HG02571 (cell line): ENCODE results near the gene SHTN1.

Experiments
- ATAC-seq: cut with Tn5 transposase; IDR thresholded peaks from one replicate; pipeline ENCODE4 v1.9.1; 2021; ENCODE audit warnings: mild to moderate bottlenecking, moderate library complexity; ENCODE audit not compliant: unreplicated experiment

SHTN1 gene

GRCh38 chr10:117005026-117005526 lies at the start of gene SHTN1:
TSS of gene SHTN1 (minus strand) at chr10:117005187. CDS start at chr10:117005079, 108 bp downstream.
- ATAC-seq = peak; percentile 52

GRCh38 chr10:117053482-117053881 lies 48.5 kb upstream of the SHTN1 start:
- no peak for ATAC-seq

GRCh38 chr10:117047947-117048346 lies 43.0 kb upstream of the SHTN1 start:
- ATAC-seq = no peak

- ATAC-seq = no peak
These were observed 11.3 kb upstream of the SHTN1 start for GRCh38 chr10:117016266-117016665.

GRCh38 chr10:117014835-117015234 lies 9.8 kb upstream of the SHTN1 start:
- no peak for ATAC-seq

- ATAC-seq = no peak
These were observed 2.1 kb upstream of the SHTN1 start for GRCh38 chr10:117007080-117007479.

- ATAC-seq = no peak
These were observed 604 bp upstream of the SHTN1 start for GRCh38 chr10:117005527-117006055.

- peak; percentile 57 for ATAC-seq
These were observed 561 bp downstream of the SHTN1 start for GRCh38 chr10:117004227-117005025.

- ATAC-seq = no peak
These were observed 1.7 kb downstream of the SHTN1 start for GRCh38 chr10:117003336-117003735.

- no peak for ATAC-seq
These were observed 2.8 kb downstream of the SHTN1 start for GRCh38 chr10:117002206-117002605.

- ATAC-seq = no peak
These were observed 3.8 kb downstream of the SHTN1 start for GRCh38 chr10:117001144-117001543.

- no peak for ATAC-seq
These were observed 4.4 kb downstream of the SHTN1 start for GRCh38 chr10:117000580-117000979.

- ATAC-seq = no peak
These were observed 6.8 kb downstream of the SHTN1 start for GRCh38 chr10:116998172-116998571.

GRCh38 chr10:116997015-116997414 lies 8.0 kb downstream of the SHTN1 start:
- no peak for ATAC-seq

- ATAC-seq = no peak
These were observed 9.3 kb downstream of the SHTN1 start for GRCh38 chr10:116995648-116996047.

- no peak for ATAC-seq
These were observed 10.7 kb downstream of the SHTN1 start for GRCh38 chr10:116994113-116994890.

GRCh38 chr10:116993610-116994009 lies 11.4 kb downstream of the SHTN1 start:
- no peak for ATAC-seq

- ATAC-seq = no peak
These were observed 12.8 kb downstream of the SHTN1 start for GRCh38 chr10:116992183-116992582.

GRCh38 chr10:116990276-116990800 lies 14.6 kb downstream of the SHTN1 start:
- ATAC-seq = no peak

- ATAC-seq = no peak
These were observed 15.5 kb downstream of the SHTN1 start for GRCh38 chr10:116989439-116989838.

- no peak for ATAC-seq
These were observed 16.7 kb downstream of the SHTN1 start for GRCh38 chr10:116988311-116988710.
